WTC11 (cell line): ENCODE data around the gene MACF1. TPM values are rescaled to one million over a fixed set of nuclear protein-coding genes. Genes with fewer than 3 reads are reported as not detected.
A peak's percentile ranks its signal among the peaks of the same experiment; 100 is the strongest.

ENCODE experiments used
- ATAC-seq: fragments of 200-7000 bp; cut with Tn5 transposase; 2 replicates; pipeline ENCODE4 v1.10.0; 2021; ENCODE audit warnings: mild to moderate bottlenecking, moderate library complexity
- CTCF ChIA-PET: fragments of 300-600 bp; sonication (Branson Sonifier 250); formaldehyde crosslinking; loops from one replicate; lab custom pipeline; 2021; ENCODE audit warnings: antibody characterized with exemption; lab: Charles Lee
- POLR2A ChIA-PET: fragments of 350-600 bp; sonication (Branson Sonifier 250); formaldehyde crosslinking; loops from one replicate; lab custom pipeline; 2021; ENCODE audit warnings: antibody characterized with exemption; lab: Charles Lee
- DNase-seq: peaks from one replicate; pipeline ENCODE4 v3.0.0; 2021; ENCODE audit warnings: low spot score
- H3K27ac Mint-ChIP-seq: 2 replicates; pipeline ENCODE4 v1.8.0; 2021; ENCODE audit warnings: mixed read lengths
- H3K27me3 Mint-ChIP-seq: 2 replicates; pipeline ENCODE4 v1.8.0; 2021; ENCODE audit warnings: low read depth, mild to moderate bottlenecking, moderate library complexity, mixed read lengths
- H3K36me3 Mint-ChIP-seq: 2 replicates; pipeline ENCODE4 v1.8.0; 2021; ENCODE audit warnings: mixed read lengths
- H3K4me1 Mint-ChIP-seq: 2 replicates; pipeline ENCODE4 v1.8.0; 2022; ENCODE audit warnings: mixed read lengths
- H3K4me3 Mint-ChIP-seq: 2 replicates; pipeline ENCODE4 v1.8.0; 2021; ENCODE audit warnings: mild to moderate bottlenecking, moderate library complexity, mixed read lengths
- H3K9me3 Mint-ChIP-seq: 2 replicates; pipeline ENCODE4 v1.8.0; 2021; ENCODE audit warnings: mixed read lengths
- ATF3 ChIP-seq: sonication (generic); formaldehyde crosslinking; conservative IDR thresholded peaks from 2 replicates; pipeline ENCODE4 v1.8.1; 2022; ENCODE audit warnings: mild to moderate bottlenecking, missing genetic modification reagents
- CREB1 ChIP-seq: sonication (generic); formaldehyde crosslinking; IDR thresholded peaks from 2 replicates; pipeline ENCODE4 v1.8.0; 2023; ENCODE audit warnings: mild to moderate bottlenecking, missing genetic modification reagents
- E2F1 ChIP-seq: sonication (generic); formaldehyde crosslinking; IDR thresholded peaks from 2 replicates; pipeline ENCODE4 v1.8.0; 2022; ENCODE audit warnings: mild to moderate bottlenecking, missing genetic modification reagents
- EMX1 ChIP-seq: fragments of 250-450 bp; sonication (Bioruptor Pico); IDR thresholded peaks from 2 replicates; pipeline ENCODE4 v1.8.0; 2021; ENCODE audit warnings: mild to moderate bottlenecking
- FOXK1 ChIP-seq: sonication (generic); formaldehyde crosslinking; IDR thresholded peaks from 2 replicates; pipeline ENCODE4 v1.8.0; 2022; ENCODE audit warnings: mild to moderate bottlenecking, moderate library complexity, missing genetic modification reagents
- TEAD1 ChIP-seq: sonication (generic); formaldehyde crosslinking; IDR thresholded peaks from 2 replicates; pipeline ENCODE4 v1.8.0; 2022; ENCODE audit warnings: mild to moderate bottlenecking, missing genetic modification reagents
- ZMAT4 ChIP-seq: fragments of 250-450 bp; sonication (Bioruptor Pico); IDR thresholded peaks from 2 replicates; pipeline ENCODE4 v1.9.0; 2021; ENCODE audit warnings: mild to moderate bottlenecking
- ZNF416 ChIP-seq: fragments of 250-450 bp; sonication (Bioruptor Pico); IDR thresholded peaks from 2 replicates; pipeline ENCODE4 v1.9.0; 2021; ENCODE audit warnings: mild to moderate bottlenecking, inconsistent platforms
- ZNF425 ChIP-seq: fragments of 250-450 bp; sonication (Bioruptor Pico); conservative IDR thresholded peaks from 2 replicates; pipeline ENCODE4 v1.9.0; 2021; ENCODE audit warnings: mild to moderate bottlenecking
- ZNF671 ChIP-seq: fragments of 250-450 bp; sonication (Bioruptor Pico); IDR thresholded peaks from 2 replicates; pipeline ENCODE4 v1.8.0; 2021; ENCODE audit warnings: mild to moderate bottlenecking
- total RNA-seq: library from RNA; stranded (reverse); gene quantifications from 3 replicates; pipeline ENCODE4 v1.2.3, GENCODE V29; 2021
- TF ChIP-seq, protein P1 (sequence below): sonication (generic); formaldehyde crosslinking; IDR thresholded peaks from 2 replicates; pipeline ENCODE4 v1.8.0; 2022; ENCODE audit warnings: mild to moderate bottlenecking, missing genetic modification reagents
- TF ChIP-seq, protein P2 (sequence below): sonication (generic); formaldehyde crosslinking; IDR thresholded peaks from 2 replicates; pipeline ENCODE4 v1.8.1; 2022; ENCODE audit warnings: low read depth, mild to moderate bottlenecking, moderate library complexity, missing genetic modification reagents, borderline replicate concordance
- TF ChIP-seq, protein P3 (sequence below): sonication (generic); formaldehyde crosslinking; IDR thresholded peaks from 2 replicates; pipeline ENCODE4 v1.8.1; 2023; ENCODE audit warnings: mild to moderate bottlenecking, missing genetic modification reagents, borderline replicate concordance
- TF ChIP-seq, protein P4 (sequence below): fragments of 250-450 bp; sonication (Bioruptor Pico); IDR thresholded peaks from 2 replicates; pipeline ENCODE4 v1.9.0; 2021; ENCODE audit warnings: moderate library complexity, mild to moderate bottlenecking, inconsistent platforms, borderline replicate concordance
- TF ChIP-seq, protein P5 (sequence below): sonication (generic); formaldehyde crosslinking; IDR thresholded peaks from 2 replicates; pipeline ENCODE4 v1.8.0; 2023; ENCODE audit warnings: missing genetic modification reagents
- TF ChIP-seq, protein P6 (sequence below): sonication (generic); formaldehyde crosslinking; conservative IDR thresholded peaks from 2 replicates; pipeline ENCODE4 v1.8.1; 2023; ENCODE audit warnings: mild to moderate bottlenecking, low read depth, missing genetic modification reagents, moderate library complexity

Gene MACF1
- total RNA-seq, 1 experiment from 2014 or later = 327 TPM

- Mint-ChIP-seq H3K4me3 (peak overlapping the region; percentile 17; the same call in 1 of the 2 replicates), H3K36me3 (no peaks in the 10 kb centered on the region), H3K27me3 (no peaks in the 10 kb centered on the region), H3K27ac (peak overlapping the region; percentile 83), H3K4me1 (peaks cover 38% of the 10 kb centered on the region), H3K9me3 (no peaks in the 10 kb centered on the region)
- peak; percentile 86 for ATAC-seq
- CTCF ChIA-PET = interaction anchor here (0.7 to 7.2 kb wide), 5 partner anchors 16 to 122 kb away, joined by 3 to 39 read pairs (median 3); partner anchors contain the start of gene MACF1
- POLR2A ChIA-PET = interaction anchor here (0.5 to 0.7 kb wide), 3 partner anchors 58 to 157 kb away, joined by 4 read pairs; no protein-coding TSS in a partner anchor
- TF ChIP-seq, protein P1, sequence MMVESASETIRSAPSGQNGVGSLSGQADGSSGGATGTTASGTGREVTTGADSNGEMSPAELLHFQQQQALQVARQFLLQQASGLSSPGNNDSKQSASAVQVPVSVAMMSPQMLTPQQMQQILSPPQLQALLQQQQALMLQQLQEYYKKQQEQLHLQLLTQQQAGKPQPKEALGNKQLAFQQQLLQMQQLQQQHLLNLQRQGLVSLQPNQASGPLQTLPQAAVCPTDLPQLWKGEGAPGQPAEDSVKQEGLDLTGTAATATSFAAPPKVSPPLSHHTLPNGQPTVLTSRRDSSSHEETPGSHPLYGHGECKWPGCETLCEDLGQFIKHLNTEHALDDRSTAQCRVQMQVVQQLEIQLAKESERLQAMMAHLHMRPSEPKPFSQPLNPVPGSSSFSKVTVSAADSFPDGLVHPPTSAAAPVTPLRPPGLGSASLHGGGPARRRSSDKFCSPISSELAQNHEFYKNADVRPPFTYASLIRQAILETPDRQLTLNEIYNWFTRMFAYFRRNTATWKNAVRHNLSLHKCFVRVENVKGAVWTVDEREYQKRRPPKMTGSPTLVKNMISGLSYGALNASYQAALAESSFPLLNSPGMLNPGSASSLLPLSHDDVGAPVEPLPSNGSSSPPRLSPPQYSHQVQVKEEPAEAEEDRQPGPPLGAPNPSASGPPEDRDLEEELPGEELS = no peak
- TF ChIP-seq ZMAT4 (no peak), E2F1 (CRISPR knock-in tag) (no peak), ZNF416 (no peak), CREB1 (CRISPR knock-in tag) (no peak), EMX1 (CRISPR knock-in tag) (no peak), TEAD1 (no peak), ZNF425 (CRISPR knock-in tag) (no peak), ATF3 (CRISPR knock-in tag) (no peak), FOXK1 (CRISPR knock-in tag) (no peak), ZNF671 (CRISPR knock-in tag) (no peak)
- TF ChIP-seq, protein P2, sequence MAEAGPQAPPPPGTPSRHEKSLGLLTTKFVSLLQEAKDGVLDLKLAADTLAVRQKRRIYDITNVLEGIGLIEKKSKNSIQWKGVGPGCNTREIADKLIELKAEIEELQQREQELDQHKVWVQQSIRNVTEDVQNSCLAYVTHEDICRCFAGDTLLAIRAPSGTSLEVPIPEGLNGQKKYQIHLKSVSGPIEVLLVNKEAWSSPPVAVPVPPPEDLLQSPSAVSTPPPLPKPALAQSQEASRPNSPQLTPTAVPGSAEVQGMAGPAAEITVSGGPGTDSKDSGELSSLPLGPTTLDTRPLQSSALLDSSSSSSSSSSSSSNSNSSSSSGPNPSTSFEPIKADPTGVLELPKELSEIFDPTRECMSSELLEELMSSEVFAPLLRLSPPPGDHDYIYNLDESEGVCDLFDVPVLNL (CRISPR knock-in tag) = no peak
- TF ChIP-seq, protein P3, sequence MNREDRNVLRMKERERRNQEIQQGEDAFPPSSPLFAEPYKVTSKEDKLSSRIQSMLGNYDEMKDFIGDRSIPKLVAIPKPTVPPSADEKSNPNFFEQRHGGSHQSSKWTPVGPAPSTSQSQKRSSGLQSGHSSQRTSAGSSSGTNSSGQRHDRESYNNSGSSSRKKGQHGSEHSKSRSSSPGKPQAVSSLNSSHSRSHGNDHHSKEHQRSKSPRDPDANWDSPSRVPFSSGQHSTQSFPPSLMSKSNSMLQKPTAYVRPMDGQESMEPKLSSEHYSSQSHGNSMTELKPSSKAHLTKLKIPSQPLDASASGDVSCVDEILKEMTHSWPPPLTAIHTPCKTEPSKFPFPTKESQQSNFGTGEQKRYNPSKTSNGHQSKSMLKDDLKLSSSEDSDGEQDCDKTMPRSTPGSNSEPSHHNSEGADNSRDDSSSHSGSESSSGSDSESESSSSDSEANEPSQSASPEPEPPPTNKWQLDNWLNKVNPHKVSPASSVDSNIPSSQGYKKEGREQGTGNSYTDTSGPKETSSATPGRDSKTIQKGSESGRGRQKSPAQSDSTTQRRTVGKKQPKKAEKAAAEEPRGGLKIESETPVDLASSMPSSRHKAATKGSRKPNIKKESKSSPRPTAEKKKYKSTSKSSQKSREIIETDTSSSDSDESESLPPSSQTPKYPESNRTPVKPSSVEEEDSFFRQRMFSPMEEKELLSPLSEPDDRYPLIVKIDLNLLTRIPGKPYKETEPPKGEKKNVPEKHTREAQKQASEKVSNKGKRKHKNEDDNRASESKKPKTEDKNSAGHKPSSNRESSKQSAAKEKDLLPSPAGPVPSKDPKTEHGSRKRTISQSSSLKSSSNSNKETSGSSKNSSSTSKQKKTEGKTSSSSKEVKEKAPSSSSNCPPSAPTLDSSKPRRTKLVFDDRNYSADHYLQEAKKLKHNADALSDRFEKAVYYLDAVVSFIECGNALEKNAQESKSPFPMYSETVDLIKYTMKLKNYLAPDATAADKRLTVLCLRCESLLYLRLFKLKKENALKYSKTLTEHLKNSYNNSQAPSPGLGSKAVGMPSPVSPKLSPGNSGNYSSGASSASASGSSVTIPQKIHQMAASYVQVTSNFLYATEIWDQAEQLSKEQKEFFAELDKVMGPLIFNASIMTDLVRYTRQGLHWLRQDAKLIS = no peak
- TF ChIP-seq, protein P4, sequence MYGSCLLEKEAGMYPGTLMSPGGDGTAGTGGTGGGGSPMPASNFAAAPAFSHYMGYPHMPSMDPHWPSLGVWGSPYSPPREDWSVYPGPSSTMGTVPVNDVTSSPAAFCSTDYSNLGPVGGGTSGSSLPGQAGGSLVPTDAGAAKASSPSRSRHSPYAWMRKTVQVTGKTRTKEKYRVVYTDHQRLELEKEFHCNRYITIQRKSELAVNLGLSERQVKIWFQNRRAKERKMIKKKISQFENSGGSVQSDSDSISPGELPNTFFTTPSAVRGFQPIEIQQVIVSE (CRISPR knock-in tag) = no peak
- TF ChIP-seq, protein P5, sequence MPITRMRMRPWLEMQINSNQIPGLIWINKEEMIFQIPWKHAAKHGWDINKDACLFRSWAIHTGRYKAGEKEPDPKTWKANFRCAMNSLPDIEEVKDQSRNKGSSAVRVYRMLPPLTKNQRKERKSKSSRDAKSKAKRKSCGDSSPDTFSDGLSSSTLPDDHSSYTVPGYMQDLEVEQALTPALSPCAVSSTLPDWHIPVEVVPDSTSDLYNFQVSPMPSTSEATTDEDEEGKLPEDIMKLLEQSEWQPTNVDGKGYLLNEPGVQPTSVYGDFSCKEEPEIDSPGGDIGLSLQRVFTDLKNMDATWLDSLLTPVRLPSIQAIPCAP (CRISPR knock-in tag) = no peak
- TF ChIP-seq, protein P6, sequence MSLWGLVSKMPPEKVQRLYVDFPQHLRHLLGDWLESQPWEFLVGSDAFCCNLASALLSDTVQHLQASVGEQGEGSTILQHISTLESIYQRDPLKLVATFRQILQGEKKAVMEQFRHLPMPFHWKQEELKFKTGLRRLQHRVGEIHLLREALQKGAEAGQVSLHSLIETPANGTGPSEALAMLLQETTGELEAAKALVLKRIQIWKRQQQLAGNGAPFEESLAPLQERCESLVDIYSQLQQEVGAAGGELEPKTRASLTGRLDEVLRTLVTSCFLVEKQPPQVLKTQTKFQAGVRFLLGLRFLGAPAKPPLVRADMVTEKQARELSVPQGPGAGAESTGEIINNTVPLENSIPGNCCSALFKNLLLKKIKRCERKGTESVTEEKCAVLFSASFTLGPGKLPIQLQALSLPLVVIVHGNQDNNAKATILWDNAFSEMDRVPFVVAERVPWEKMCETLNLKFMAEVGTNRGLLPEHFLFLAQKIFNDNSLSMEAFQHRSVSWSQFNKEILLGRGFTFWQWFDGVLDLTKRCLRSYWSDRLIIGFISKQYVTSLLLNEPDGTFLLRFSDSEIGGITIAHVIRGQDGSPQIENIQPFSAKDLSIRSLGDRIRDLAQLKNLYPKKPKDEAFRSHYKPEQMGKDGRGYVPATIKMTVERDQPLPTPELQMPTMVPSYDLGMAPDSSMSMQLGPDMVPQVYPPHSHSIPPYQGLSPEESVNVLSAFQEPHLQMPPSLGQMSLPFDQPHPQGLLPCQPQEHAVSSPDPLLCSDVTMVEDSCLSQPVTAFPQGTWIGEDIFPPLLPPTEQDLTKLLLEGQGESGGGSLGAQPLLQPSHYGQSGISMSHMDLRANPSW (CRISPR knock-in tag) = no peak
- DNase-seq = no peak
These were observed 16.7 kb downstream of the MACF1 start for GRCh38 chr1:39220891-39221870.
